DOHH2 (cell line): Measurements from ENCODE around the gene TSC22D1.

Experiments used
- EZH2phosphoT487 ChIP-seq: fragments of 200-600 bp; sonication (generic); IDR thresholded peaks from 2 replicates; pipeline ENCODE4 v1.6.1; 2017; ENCODE audit warnings: borderline replicate concordance, mild to moderate bottlenecking, antibody characterized with exemption, low read length, moderate library complexity, mixed read lengths
- TF ChIP-seq, protein P1 (sequence below): fragments of 200-600 bp; sonication (generic); IDR thresholded peaks from one replicate; pipeline ENCODE4 v1.5.1; 2014; ENCODE audit warnings: antibody characterized with exemption, mild to moderate bottlenecking, low read depth, low read length; ENCODE audit not compliant: poor library complexity, severe bottlenecking

- TF ChIP-seq, protein P1, sequence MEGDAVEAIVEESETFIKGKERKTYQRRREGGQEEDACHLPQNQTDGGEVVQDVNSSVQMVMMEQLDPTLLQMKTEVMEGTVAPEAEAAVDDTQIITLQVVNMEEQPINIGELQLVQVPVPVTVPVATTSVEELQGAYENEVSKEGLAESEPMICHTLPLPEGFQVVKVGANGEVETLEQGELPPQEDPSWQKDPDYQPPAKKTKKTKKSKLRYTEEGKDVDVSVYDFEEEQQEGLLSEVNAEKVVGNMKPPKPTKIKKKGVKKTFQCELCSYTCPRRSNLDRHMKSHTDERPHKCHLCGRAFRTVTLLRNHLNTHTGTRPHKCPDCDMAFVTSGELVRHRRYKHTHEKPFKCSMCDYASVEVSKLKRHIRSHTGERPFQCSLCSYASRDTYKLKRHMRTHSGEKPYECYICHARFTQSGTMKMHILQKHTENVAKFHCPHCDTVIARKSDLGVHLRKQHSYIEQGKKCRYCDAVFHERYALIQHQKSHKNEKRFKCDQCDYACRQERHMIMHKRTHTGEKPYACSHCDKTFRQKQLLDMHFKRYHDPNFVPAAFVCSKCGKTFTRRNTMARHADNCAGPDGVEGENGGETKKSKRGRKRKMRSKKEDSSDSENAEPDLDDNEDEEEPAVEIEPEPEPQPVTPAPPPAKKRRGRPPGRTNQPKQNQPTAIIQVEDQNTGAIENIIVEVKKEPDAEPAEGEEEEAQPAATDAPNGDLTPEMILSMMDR, result no peak
- no peak for TF ChIP-seq EZH2phosphoT487
These were observed 191.4 kb downstream of the TSC22D1 start for GRCh38 chr13:44384778-44385177.
